Activated CD8-positive, alpha-beta memory T cell treated with anti-CD3 and anti-CD28 coated beads, Interleukin-2, amount 50 U/mL, for 4 hours (primary cell): ENCODE results near the gene VAC14.

Experiments used
- DNase-seq: peaks from one replicate; pipeline ENCODE4 v3.0.0-alpha.2; 2020

VAC14 gene

GRCh38 chr16:70689035-70689969 lies 111.7 kb downstream of the VAC14 start:
- DNase-seq = no peak

GRCh38 chr16:70688246-70688742 lies 112.7 kb downstream of the VAC14 start:
- no peak for DNase-seq

GRCh38 chr16:70687671-70688245 lies 113.2 kb downstream of the VAC14 start:
- DNase-seq = no peak

GRCh38 chr16:70687102-70687511 lies 113.9 kb downstream of the VAC14 start:
- DNase-seq = no peak

GRCh38 chr16:70686376-70687101 lies 114.4 kb downstream of the VAC14 start:
- no peak for DNase-seq

GRCh38 chr16:70685938-70686375 lies 115.0 kb downstream of the VAC14 start, which contains the start of gene MTSS2:
TSS of gene MTSS2 (minus strand) at chr16:70686053. CDS start at chr16:70685791, 262 bp downstream.
- DNase-seq = peak; percentile 50

GRCh38 chr16:70685061-70685937 lies 115.7 kb downstream of the VAC14 start:
- no peak for DNase-seq

- DNase-seq = no peak
Observed at GRCh38 chr16:70684146-70685060, 116.6 kb downstream of the VAC14 start.

GRCh38 chr16:70683146-70683944 lies 117.6 kb downstream of the VAC14 start:
- no peak for DNase-seq

- no peak for DNase-seq
Observed at GRCh38 chr16:70682239-70683145, 118.5 kb downstream of the VAC14 start.

GRCh38 chr16:70681382-70682238 lies 119.3 kb downstream of the VAC14 start:
- no peak for DNase-seq

- DNase-seq = no peak
Observed at GRCh38 chr16:70680495-70681381, 120.2 kb downstream of the VAC14 start.

GRCh38 chr16:70679671-70680494 lies 121.1 kb downstream of the VAC14 start:
- no peak for DNase-seq

- DNase-seq = no peak
Observed at GRCh38 chr16:70678898-70679670, 121.9 kb downstream of the VAC14 start.
